ENCODE measurements around the gene PRRX1.

PRRX1 gene

DNA sequence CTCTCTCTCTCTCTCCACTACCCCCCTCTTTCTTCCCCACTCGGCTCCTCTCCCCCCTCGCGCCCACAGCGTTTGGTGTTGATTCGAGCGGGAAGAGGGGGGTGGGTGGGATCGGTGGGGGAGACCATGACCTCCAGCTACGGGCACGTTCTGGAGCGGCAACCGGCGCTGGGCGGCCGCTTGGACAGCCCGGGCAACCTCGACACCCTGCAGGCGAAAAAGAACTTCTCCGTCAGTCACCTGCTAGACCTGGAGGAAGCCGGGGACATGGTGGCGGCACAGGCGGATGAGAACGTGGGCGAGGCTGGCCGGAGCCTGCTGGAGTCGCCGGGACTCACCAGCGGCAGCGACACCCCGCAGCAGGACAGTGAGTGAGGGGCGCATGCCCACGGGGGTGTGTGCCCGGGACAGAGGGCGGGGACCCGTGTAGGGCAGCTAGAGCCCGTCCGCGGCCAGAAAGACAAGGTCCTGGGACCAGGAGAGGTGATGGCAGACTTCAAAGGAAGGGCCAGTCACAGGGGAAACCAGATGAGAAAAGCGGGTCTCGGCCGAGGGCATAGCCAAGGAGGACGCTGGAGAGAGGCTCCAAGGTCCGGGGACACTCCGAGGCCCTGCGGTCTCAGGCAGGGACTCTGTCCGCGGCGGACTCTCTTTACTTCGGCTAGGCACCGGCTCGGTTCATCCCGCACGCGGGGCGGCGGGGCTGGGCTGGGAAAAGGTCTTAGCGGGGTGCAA lies at the start of gene PRRX1:
Gene PRRX1, plus strand, starts transcription at position 39 of the 735 bp plus-strand sequence. Its CDS starts 88 bp downstream, at position 127.
- DNase-seq: no peak

DNA sequence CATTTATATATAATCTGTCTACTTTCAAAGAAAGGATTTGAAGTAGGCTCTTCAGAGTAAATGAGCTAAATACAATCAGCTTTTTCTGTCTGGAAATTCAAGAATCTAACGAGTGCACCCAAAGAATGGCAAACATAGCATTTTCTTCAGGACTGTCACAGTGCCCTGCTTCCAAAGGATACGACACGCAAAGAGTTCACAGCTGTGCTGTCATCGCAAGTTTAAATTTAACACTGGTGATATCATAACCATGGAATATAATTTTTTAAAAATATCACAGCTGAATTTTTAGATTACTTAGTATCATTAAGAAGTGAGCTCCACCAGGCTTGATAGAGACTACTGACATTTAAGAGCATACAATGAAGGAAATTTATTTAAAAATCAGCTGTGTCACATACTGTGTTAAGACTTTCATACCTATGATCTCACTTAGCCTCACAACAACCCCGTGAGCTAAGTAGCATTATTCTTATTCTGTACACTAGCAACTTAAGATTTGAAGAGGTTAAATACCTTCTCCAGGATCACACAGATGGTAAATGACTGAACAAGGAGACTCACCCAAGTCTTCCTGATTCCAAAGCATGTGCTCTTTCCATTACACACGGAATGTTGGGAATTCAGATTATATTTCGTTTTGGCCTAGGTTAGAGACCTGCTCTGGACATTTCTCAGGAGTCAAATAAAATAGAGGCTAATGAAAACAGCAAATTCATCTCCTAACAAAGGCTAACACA lies 46.2 kb upstream of the PRRX1 start:
- DNase-seq: no peak

- no peak for DNase-seq
These were observed 45.5 kb upstream of the PRRX1 start for GRCh38 chr1:170618421-170618820.

- no peak for DNase-seq
These were observed 44.5 kb upstream of the PRRX1 start for GRCh38 chr1:170619241-170620028.

DNA sequence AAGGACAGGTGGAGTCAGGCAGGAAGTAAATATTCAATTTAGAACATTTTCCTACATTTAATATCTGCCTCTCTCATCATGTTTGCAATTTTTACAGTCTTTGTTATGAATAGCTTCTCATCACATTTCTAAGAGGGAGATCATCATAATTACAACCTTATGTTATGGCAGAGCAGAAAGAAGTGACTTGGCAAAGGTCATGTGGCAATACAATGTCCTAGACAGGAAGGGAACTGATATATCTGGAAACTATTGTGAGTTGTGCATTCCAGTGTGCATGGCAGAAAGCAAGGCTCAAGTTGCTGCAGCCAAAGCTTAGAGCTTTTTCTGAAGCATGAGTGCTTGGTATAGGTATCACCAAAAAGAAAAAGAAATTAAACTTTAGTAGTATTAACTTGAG lies 43.8 kb upstream of the PRRX1 start:
- no peak for DNase-seq

DNA sequence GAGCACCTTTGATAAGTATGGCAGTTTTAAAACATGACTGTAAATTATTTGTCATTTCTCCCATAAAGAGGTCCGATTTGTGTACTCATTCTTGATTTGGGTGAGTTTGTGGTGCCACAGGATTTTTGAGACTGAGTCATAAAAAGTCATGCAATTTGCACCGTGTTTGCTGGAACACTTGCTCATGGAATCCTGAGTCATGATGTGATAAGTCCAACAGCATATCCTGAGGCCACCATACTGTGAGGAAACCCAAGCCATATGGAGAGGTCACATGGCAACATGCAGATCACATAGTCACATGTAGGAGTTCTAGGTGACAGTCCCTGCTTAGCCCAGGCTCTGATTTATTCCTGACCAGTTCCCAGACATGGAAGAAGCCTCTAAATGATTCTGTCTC lies 40.8 kb upstream of the PRRX1 start:
- no peak for DNase-seq

- DNase-seq: no peak
These were observed 39.8 kb upstream of the PRRX1 start for GRCh38 chr1:170624146-170624545.

- no peak for DNase-seq
These were observed 33.0 kb upstream of the PRRX1 start for GRCh38 chr1:170630977-170631376.

DNA sequence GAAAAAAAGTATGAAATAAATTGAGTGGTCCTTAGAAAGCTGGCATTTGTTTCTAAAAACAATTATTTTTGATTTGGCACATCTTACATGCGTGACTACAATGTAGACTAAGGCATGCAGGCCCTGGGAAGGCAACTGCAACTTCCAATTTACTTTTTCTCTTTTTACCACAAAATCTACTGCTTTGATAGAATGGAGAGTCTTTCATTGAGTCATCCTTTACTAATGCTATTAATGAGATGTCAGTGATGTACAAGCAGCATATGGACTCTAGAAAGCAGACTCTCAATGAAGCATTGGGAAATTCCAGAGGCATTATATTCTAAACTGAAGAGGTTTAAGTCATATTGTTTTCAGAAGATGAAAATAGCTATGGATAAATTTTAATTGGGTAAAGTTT lies 29.6 kb upstream of the PRRX1 start:
- DNase-seq: no peak

DNA sequence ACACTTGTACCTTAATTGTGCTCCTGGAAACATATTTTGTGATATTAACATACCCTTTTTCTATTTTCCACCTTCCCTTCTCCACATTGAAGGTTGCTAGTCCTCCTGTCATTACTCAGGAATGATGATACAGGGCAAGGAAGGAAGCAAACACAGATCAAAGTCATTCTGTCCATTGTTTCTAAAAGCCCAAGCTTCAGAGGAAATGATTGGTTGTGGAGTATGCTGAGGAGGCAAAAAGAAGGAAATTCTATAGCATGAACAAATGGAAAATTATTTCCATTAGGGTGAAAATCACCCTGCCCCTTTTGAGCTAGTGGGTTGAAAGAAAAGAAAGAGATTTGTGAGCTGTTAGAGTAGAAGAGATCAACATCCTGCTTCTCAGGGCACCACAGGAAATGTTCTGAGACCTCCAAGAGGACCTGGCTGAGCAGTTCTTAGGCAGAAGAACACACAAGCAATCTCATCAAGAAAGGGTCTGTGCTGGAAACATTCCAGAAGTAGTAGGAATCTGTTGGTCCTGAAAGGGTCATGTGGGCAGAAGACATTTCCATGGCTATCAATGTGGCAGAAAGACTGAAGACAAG lies 29.0 kb upstream of the PRRX1 start:
- no peak for DNase-seq

- DNase-seq: no peak
These were observed 23.4 kb upstream of the PRRX1 start for GRCh38 chr1:170640581-170640980.

GRCh38 chr1:170657275-170657853 lies 6.6 kb upstream of the PRRX1 start:
- no peak for DNase-seq

DNA sequence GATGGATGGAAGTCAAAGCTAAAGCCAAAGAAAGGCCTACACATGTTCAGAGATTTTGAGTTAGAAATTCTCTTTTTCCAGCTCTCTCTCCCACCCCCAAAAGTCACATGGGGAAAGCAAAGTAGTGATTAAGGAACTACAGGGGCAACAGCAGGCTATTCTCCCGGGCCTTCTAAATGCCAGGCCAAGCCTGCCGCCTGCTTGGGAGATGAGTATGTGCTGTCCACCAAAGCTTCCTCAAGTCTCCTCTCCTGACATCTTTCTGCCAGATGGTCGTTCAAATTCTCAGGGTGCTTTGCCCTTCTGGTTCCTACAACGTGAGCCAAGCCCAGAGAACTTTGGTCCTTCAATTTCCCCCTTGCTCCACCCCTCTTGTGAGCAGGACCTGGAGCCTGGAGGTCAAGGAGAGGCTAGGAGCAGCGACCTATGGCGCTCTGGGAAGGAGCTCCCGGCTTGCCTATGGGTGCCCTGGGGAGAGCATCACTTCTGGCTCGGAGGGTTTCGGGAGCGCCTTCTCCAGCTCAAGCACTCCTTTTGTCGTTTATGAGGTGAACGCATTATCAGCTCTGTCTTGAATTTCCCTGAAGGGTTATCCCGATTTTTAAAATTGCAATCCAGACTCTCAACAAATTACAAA lies 4.4 kb upstream of the PRRX1 start:
- no peak for DNase-seq

GRCh38 chr1:170660281-170660713 lies 3.6 kb upstream of the PRRX1 start:
- no peak for DNase-seq

DNA sequence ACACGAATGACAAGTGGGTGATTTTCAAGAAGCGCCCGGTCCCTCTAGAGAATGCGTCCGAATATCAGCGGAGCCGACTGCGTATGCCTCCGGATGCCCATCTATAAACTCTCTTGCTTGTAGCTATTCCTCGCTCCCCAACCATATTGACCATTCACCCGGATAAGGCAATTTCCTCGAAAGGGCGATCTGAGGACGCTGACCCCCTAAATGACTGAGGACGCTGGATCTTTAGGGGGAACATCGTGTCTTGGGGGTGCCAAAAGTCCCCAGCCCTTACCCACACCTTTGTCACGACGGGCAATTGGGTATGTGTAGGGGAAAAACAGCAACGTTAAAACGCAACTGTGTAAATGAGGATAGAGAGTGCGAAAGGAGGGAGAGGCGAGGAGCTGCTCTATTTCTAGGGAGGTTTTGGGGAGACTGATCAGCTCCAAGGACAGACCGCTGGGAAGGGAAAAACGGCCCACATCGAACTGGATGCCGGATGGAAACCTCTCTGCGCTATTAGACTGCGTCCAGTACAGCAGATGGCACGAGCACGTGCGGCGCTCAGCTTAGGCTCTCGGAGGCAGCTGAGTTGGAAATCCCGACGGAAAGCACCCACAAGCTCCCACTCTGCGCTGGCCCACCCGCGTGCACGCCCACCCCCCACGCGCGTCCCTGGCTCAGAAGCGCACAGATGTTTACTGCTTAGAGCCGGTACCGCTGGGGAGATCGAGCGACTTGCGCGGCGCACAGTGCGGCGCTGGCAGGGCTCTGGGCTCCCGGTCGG lies 2.9 kb upstream of the PRRX1 start:
- DNase-seq: no peak

- no peak for DNase-seq
These were observed 2.1 kb upstream of the PRRX1 start for GRCh38 chr1:170661646-170662411.

DNA sequence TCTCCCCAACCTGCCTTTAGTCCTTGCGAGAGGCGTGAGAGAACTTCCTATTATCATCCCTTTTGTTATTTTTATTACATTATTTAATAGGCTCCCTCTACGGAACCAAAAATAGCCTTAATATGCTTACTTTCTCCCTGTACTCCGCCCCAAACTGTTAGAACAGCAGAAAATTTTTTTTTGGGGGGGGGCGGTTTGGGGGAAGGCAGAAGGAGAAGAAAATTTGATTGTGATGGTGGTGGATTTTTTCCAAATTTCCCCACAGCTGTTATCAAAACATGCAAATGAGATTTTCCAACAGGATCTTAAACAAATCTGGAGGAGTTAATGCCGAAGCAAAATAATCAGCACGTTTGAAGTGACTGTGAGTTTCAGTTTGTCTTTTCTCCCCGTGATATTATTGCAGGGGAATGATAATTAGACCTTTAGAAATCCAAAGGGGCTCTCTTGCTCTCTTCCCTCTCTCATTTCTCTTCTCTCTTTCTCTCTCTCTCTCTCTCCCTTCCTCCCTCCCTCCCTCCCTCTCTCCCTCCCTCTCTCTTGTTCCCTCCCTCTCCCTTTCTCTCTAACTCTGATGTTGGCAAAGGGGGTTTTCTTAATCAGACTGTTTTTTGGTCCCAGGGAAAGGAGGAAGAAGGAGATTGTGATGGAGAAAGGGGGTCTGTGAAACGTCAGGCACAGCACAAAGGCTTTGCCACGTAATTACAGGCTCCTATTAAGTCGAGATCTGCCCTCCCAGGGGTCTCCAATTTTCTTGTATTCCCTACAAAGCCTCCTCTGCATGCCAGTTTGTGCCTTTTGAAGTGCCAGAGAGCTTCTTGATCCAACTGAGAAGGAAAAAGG lies 1.1 kb upstream of the PRRX1 start:
- no peak for DNase-seq

DNA sequence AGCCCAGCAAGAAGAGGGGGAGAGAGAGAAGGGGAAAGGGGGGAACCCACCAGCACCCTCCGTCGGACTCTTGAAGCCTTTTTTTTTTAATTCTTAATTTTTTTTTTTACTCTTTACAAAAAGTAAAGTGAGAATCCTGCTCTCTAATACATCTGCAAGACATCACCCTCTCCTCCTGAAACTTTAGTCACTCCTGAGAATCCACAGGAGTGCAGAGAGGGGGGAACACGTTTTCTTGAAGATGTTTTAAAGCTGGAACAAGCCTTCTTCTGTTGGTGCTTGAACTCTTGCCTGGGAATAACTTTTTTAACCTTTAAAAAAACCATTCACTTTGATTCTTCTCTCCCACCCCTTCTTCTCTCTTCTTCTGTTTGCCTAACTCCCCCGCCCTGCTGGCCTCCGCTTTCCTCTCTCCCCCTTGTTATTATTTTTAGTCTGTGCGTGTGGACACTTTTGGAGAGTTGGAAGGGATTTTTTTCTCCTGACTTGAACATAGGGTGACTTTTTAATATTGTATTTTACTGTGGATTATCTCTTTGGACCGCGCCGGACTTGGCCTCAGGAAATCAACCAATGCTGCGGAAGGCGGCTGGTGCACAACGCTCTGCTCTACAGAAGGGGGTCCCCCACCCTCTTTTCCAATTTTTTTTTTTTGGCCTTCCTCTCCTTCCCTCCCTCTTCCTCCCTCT lies 383 bp upstream of the PRRX1 start:
- no peak for DNase-seq

All from stimulated activated CD4-positive, alpha-beta T cell treated with anti-CD3 and anti-CD28 coated beads, Interleukin-12 subunit alpha, Interleukin-12 subunit beta, amount 100 ng/mL, for 4 hours (primary cell).